ENCODE results near the gene JMJD1C.
A peak's percentile ranks its signal among the peaks of the same experiment; 100 is the strongest.

The JMJD1C gene

DNA sequence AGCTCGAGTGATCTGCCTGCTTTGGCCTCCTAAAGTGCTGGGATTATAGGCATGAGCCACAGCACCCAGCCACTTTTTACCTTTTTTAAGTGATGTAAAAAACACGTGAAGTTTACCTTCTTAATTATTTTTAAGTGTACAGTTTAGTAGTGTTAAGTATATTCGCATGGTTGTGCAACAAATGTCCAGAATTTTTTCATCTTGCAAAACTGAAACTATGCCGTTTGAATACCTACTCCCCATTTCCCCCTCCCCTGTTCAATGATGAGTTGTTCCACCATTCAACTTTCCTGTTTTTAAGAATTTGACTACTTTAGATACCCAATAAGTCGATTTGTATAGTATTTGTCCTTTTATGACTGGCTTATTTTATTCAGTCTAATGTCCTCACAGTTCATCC, 321.8 kb downstream of the JMJD1C start:
- TF ChIP-seq POLR2A (IDR thresholded peaks at IDR 0.05; ENCODE audit: low read depth, low read length) (no peak), TAF1 (IDR thresholded peaks at IDR 0.05; ENCODE audit: borderline replicate concordance, low read depth, low read length) (no peak), POLR2AphosphoS5 (IDR thresholded peaks at IDR 0.05; ENCODE audit: low read depth, low read length) (no peak)
- FAIRE-seq: peak; percentile 5

DNA sequence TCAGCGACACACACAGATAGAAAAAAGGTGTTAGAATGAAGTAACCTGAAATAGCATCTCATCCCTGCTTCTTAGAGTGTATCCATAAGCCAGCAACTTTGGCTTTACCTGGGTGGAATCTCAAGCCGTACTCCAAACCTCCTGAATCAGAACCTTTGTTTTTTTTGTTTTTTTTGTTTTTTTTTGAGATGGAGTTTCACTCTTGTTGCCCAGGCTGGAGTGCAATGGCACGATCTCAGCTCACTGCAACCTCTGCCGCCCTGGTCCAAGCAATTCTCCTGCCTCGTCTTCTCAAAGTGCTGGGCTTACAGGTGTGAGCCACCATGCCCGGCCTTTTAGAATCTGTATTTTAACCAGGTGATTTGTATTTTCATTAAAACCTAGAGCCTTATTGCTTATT, 323.6 kb downstream of the JMJD1C start:
- FAIRE-seq: no peak
- DNase-seq (ENCODE audit: insufficient read length): no peak
- TF ChIP-seq TAF1 (IDR thresholded peaks at IDR 0.05; ENCODE audit: borderline replicate concordance, low read depth, low read length): no peak
- TF ChIP-seq POLR2AphosphoS5 (IDR thresholded peaks at IDR 0.05; ENCODE audit: low read depth, low read length): no peak
- TF ChIP-seq POLR2A (IDR thresholded peaks at IDR 0.05; ENCODE audit: low read depth, low read length): no peak

More for the DNA sequence above, 321.8 kb downstream of the JMJD1C start:
- no peak for DNase-seq (ENCODE audit: insufficient read length)

- DNase-seq (ENCODE audit: insufficient read length): no peak
- FAIRE-seq: no peak
- TF ChIP-seq POLR2AphosphoS5 (IDR thresholded peaks at IDR 0.05; ENCODE audit: low read depth, low read length) (no peak), TAF1 (IDR thresholded peaks at IDR 0.05; ENCODE audit: borderline replicate concordance, low read depth, low read length) (no peak), POLR2A (IDR thresholded peaks at IDR 0.05; ENCODE audit: low read depth, low read length) (no peak)
These were observed 325.7 kb downstream of the JMJD1C start for GRCh38 chr10:63140077-63140476.

DNA sequence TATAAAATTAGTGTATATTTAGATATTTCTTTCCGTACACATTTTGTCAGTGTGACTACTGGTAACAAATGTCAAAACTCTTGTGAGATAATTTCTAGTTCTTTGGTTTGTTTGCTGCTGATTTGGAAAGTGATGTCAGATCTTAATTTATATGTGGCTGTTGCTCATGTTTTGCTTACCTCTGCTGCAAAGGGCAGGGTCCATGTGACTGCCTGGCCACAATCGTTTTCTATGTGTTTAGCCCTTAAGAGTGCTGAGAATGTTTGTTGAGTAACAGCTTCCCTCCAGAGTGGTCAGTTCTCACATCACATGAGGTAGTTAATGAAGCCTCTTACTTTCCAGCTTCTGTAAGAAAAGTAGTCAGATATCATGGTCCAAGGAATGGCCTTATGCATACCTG, 328.5 kb downstream of the JMJD1C start:
- DNase-seq (ENCODE audit: insufficient read length) (no peak), FAIRE-seq (no peak)
- TF ChIP-seq TAF1 (IDR thresholded peaks at IDR 0.05; ENCODE audit: borderline replicate concordance, low read depth, low read length) (no peak), POLR2A (IDR thresholded peaks at IDR 0.05; ENCODE audit: low read depth, low read length) (no peak), POLR2AphosphoS5 (IDR thresholded peaks at IDR 0.05; ENCODE audit: low read depth, low read length) (no peak)

DNA sequence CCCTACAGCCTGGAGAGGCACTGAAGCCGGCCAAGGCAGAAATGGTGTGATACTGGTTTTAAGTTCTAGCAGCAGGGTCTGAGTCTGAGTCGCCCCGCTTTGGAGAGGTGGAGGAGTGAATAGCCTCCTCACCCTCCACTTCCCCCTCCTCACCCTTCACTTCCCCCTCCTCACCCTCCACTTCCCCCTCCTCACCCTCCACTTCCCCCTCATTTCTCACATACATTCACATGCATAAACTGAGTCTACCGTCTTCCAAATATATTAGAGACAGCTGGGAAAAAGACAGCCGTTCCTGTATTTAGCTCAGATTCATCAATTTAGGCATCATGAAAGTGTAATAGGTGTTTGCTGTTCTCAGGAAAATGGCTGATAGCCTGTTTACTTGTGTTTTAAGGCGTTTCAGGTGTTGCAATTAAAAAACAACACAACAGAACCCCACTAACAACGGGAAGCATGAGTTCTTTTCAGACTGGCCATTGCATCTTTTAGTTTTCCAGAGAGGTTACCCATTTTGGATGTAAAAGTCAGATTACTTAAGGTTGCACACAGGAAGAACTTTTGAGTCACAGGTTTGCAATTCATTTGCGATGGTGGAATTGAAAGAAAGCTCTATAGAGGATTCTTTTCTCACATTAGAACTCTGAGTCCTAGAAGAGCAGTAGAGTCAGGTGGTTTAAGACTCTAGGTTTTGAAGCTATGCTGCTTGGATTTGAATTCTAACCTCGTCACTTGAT, 331.8 kb downstream of the JMJD1C start:
- FAIRE-seq: peak; percentile 73
- TF ChIP-seq TAF1 (IDR thresholded peaks at IDR 0.05; ENCODE audit: borderline replicate concordance, low read depth, low read length) (no peak), POLR2A (IDR thresholded peaks at IDR 0.05; ENCODE audit: low read depth, low read length) (no peak), POLR2AphosphoS5 (IDR thresholded peaks at IDR 0.05; ENCODE audit: low read depth, low read length) (no peak)
- no peak for DNase-seq (ENCODE audit: insufficient read length)

GRCh38 chr10:63133056-63133820, 332.5 kb downstream of the JMJD1C start, which contains the start of gene NRBF2:
Gene NRBF2, plus strand, starts transcription at chr10:63133328. Its CDS starts 143 bp downstream, at chr10:63133471.
- FAIRE-seq (peak; percentile 99), DNase-seq (ENCODE audit: insufficient read length) (peak; percentile 78)

DNA sequence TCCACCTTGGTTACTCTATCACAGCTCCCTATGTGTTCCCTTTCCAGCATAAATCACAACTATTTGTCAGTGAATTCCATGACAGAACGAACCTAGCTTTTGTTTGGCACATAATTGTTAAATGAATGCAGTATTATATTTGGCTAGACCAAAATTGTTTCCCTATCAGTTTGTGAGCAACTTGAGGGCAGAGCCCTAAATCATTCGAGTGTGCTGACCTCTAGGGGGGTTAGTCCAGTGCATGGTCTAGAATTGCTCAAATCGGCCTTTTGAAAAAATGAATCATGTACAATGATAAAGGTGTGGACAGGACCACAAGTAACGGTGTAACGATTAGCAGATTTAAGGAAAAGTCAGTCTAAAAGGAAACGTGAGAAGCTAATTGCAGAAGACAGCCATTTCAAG, 333.1 kb downstream of the JMJD1C start:
- DNase-seq (ENCODE audit: insufficient read length) (no peak), FAIRE-seq (no peak)
- TF ChIP-seq POLR2A (IDR thresholded peaks at IDR 0.05; ENCODE audit: low read depth, low read length): no peak
- TF ChIP-seq TAF1 (IDR thresholded peaks at IDR 0.05; ENCODE audit: borderline replicate concordance, low read depth, low read length): no peak
- no peak for TF ChIP-seq POLR2AphosphoS5 (IDR thresholded peaks at IDR 0.05; ENCODE audit: low read depth, low read length)

More at GRCh38 chr10:63133056-63133820, 332.5 kb downstream of the JMJD1C start, which contains the start of gene NRBF2:
- TF ChIP-seq POLR2AphosphoS5 (IDR thresholded peaks at IDR 0.05; ENCODE audit: low read depth, low read length): peak; percentile 97
- peak; percentile 99 for TF ChIP-seq POLR2A (IDR thresholded peaks at IDR 0.05; ENCODE audit: low read depth, low read length)
- TF ChIP-seq TAF1 (IDR thresholded peaks at IDR 0.05; ENCODE audit: borderline replicate concordance, low read depth, low read length): peak; percentile 86

DNA sequence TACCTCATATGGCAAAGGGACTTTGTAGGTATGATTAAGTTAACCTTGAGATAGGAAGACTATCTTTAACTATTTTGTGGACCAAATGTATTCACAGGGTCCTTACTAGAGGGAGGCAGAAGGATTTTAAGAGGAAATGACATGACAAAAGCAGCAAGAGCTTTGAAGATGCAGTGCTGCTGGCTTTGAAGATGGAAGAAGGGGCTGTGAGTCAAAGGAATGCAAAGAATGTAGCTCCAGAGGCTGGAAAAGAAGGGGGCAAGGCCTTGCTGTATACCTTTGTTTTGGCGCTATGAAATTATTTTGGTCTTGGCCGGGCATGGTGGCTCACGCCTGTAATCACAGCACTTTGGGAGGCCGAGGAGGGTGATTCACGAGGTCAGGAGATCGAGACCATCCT, 335.9 kb downstream of the JMJD1C start:
- no peak for TF ChIP-seq POLR2A (IDR thresholded peaks at IDR 0.05; ENCODE audit: low read depth, low read length)
- TF ChIP-seq TAF1 (IDR thresholded peaks at IDR 0.05; ENCODE audit: borderline replicate concordance, low read depth, low read length): no peak
- no peak for TF ChIP-seq POLR2AphosphoS5 (IDR thresholded peaks at IDR 0.05; ENCODE audit: low read depth, low read length)
- no peak for DNase-seq (ENCODE audit: insufficient read length)
- FAIRE-seq: no peak

- FAIRE-seq (no peak), DNase-seq (ENCODE audit: insufficient read length) (no peak)
- TF ChIP-seq POLR2AphosphoS5 (IDR thresholded peaks at IDR 0.05; ENCODE audit: low read depth, low read length) (no peak), POLR2A (IDR thresholded peaks at IDR 0.05; ENCODE audit: low read depth, low read length) (no peak), TAF1 (IDR thresholded peaks at IDR 0.05; ENCODE audit: borderline replicate concordance, low read depth, low read length) (no peak)
These were observed 337.3 kb downstream of the JMJD1C start for GRCh38 chr10:63128443-63128842.

DNA sequence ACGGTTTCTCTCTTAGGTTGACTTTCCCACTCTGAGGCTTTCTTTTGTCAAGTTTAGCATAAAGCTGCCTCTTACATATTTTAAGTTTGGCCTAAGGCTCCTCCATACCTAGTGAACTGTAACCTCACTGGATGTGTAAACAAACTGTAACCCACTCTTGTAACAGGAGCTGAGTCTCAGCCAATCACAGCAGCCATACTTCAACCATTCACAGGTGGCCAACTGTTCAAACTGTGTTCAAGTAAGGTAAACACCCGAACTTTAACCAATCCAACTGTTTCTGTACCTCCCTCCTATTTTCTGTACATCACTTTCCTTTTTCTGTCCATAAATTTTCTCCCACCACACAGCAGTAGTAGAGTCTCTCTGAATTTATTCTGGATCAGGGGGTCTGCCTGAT, 340.3 kb downstream of the JMJD1C start:
- DNase-seq (ENCODE audit: insufficient read length) (no peak), FAIRE-seq (no peak)
- no peak for TF ChIP-seq POLR2A (IDR thresholded peaks at IDR 0.05; ENCODE audit: low read depth, low read length)
- no peak for TF ChIP-seq TAF1 (IDR thresholded peaks at IDR 0.05; ENCODE audit: borderline replicate concordance, low read depth, low read length)
- no peak for TF ChIP-seq POLR2AphosphoS5 (IDR thresholded peaks at IDR 0.05; ENCODE audit: low read depth, low read length)

DNA sequence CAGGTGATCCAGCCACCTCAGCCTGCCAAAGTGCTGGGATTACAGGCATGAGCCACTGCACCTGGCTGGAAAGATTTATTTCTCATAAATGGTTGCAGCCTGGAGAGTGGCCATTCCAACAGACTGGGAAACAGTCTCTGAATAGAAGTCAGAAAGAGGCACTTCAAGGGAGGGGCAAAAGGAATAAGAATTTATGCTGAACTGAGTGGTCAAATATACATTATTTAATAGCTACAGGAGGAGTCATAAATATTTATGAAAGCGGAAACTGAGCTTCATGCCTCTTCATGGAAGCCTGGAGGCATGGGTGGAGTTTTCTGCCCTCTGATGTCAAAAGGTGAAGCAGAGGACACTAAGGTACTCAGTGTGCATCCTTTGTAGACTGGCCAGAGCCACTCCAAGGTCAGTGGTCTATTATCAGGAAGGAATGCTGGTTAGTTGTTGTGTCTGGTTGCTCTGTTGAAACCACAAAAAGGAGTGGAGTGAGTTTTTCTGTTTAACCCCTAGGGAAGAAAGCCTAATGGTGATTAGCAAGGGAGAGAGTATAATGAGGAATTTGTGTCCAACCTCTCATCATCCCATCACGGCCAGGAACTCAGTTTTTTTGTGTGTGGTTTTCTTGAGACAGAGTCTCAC, 341.9 kb downstream of the JMJD1C start:
- DNase-seq (ENCODE audit: insufficient read length): no peak
- no peak for TF ChIP-seq POLR2AphosphoS5 (IDR thresholded peaks at IDR 0.05; ENCODE audit: low read depth, low read length)
- TF ChIP-seq POLR2A (IDR thresholded peaks at IDR 0.05; ENCODE audit: low read depth, low read length): no peak
- no peak for TF ChIP-seq TAF1 (IDR thresholded peaks at IDR 0.05; ENCODE audit: borderline replicate concordance, low read depth, low read length)

More for the DNA sequence above, 341.9 kb downstream of the JMJD1C start:
- no peak for FAIRE-seq
